Activated CD8-positive, alpha-beta memory T cell treated with anti-CD3 and anti-CD28 coated beads, Interleukin-2, amount 50 U/mL, for 4 hours (primary cell): ENCODE results near the gene GLRA2.
"Not testable (repeated sequence)": the region's sequence is repeated elsewhere in the genome, so short reads cannot be mapped to it uniquely, and the experiment has no call there.

Source experiments
- DNase-seq: peaks from one replicate; pipeline ENCODE4 v3.0.0-alpha.2; 2020

GLRA2 gene

GRCh38 chrX:14594521-14594920 is 65.2 kb downstream of the GLRA2 start:
- no peak for DNase-seq

- DNase-seq: no peak
These were observed 69.0 kb downstream of the GLRA2 start for GRCh38 chrX:14598330-14598729.

- no peak for DNase-seq
These were observed 78.2 kb downstream of the GLRA2 start for GRCh38 chrX:14607446-14607985.

- DNase-seq: not testable (repeated sequence)
These were observed 83.1 kb downstream of the GLRA2 start for GRCh38 chrX:14612450-14612849.

- no peak for DNase-seq
These were observed 87.0 kb downstream of the GLRA2 start for GRCh38 chrX:14616301-14616700.

- no peak for DNase-seq
These were observed 87.5 kb downstream of the GLRA2 start for GRCh38 chrX:14616836-14617235.

- DNase-seq: no peak
These were observed 89.0 kb downstream of the GLRA2 start for GRCh38 chrX:14618177-14618965.

GRCh38 chrX:14630733-14631132 is 101.4 kb downstream of the GLRA2 start:
- no peak for DNase-seq

- no peak for DNase-seq
These were observed 112.6 kb downstream of the GLRA2 start for GRCh38 chrX:14641681-14642655.

- DNase-seq: no peak
These were observed 131.6 kb downstream of the GLRA2 start for GRCh38 chrX:14660970-14661369.

- no peak for DNase-seq
These were observed 141.5 kb downstream of the GLRA2 start for GRCh38 chrX:14670819-14671218.

- no peak for DNase-seq
These were observed 143.4 kb downstream of the GLRA2 start for GRCh38 chrX:14672611-14673172.

- no peak for DNase-seq
These were observed 143.9 kb downstream of the GLRA2 start for GRCh38 chrX:14673236-14673635.

GRCh38 chrX:14673764-14674163 is 144.4 kb downstream of the GLRA2 start:
- no peak for DNase-seq

GRCh38 chrX:14675500-14675899 is 146.2 kb downstream of the GLRA2 start:
- DNase-seq: no peak

- no peak for DNase-seq
These were observed 147.1 kb downstream of the GLRA2 start for GRCh38 chrX:14676431-14676830.

GRCh38 chrX:14688331-14688730 is 159.0 kb downstream of the GLRA2 start:
- DNase-seq: not testable (repeated sequence)

- no peak for DNase-seq
These were observed 161.2 kb downstream of the GLRA2 start for GRCh38 chrX:14690553-14690952.

- no peak for DNase-seq
These were observed 165.3 kb downstream of the GLRA2 start for GRCh38 chrX:14694611-14695010.

- no peak for DNase-seq
These were observed 168.1 kb downstream of the GLRA2 start for GRCh38 chrX:14697451-14697850.

- no peak for DNase-seq
These were observed 169.5 kb downstream of the GLRA2 start for GRCh38 chrX:14698790-14699189.

GRCh38 chrX:14700982-14701381 is 171.6 kb downstream of the GLRA2 start:
- DNase-seq: no peak

GRCh38 chrX:14702145-14702544 is 172.8 kb downstream of the GLRA2 start:
- no peak for DNase-seq
